ENCODE data around the gene NANS.

GRCh38 chr9:98022447-98022846 is 34.1 kb upstream of the NANS start:
- no peak for TF ChIP-seq CTCF (IDR thresholded peaks at IDR 0.05)
- no peak for TF ChIP-seq EZH2phosphoT487 (IDR thresholded peaks at IDR 0.05)

All from neural progenitor cell (in vitro differentiated cells).